H7 (cell line): Measurements from ENCODE around the gene ANKLE2. TPM values are rescaled to one million over a fixed set of nuclear protein-coding genes. Genes with fewer than 3 reads are reported as not detected.
A peak's percentile ranks its signal among the peaks of the same experiment; 100 is the strongest.

Experiments
- DNase-seq: peaks from one replicate; pipeline ENCODE4 v3.0.0; 2012
- H3K27me3 ChIP-seq: 2 replicates; pipeline ENCODE4 v1.6.0; 2011; ENCODE audit warnings: mild to moderate bottlenecking, low read length; ENCODE audit not compliant: control insufficient read depth, insufficient read depth
- H3K36me3 ChIP-seq: replicated peaks from 2 replicates; pipeline ENCODE4 v1.5.1; 2011; ENCODE audit warnings: low read length; ENCODE audit not compliant: control insufficient read depth, insufficient read depth
- H3K4me3 ChIP-seq: 2 replicates; pipeline ENCODE4 v1.5.1; 2011; ENCODE audit warnings: low read depth, mild to moderate bottlenecking, control low read depth, low read length, moderate library complexity; ENCODE audit not compliant: insufficient read depth
- total RNA-seq: library from RNA; depleted of rRNA; stranded (reverse); fragments of >200 nt; shearing (Covaris generic); gene quantifications from 2 replicates; pipeline ENCODE4 v1.2.3, GENCODE V29; 2014

The ANKLE2 gene
- total RNA-seq, 1 experiment from 2014 or later, result 41.5 TPM

DNA sequence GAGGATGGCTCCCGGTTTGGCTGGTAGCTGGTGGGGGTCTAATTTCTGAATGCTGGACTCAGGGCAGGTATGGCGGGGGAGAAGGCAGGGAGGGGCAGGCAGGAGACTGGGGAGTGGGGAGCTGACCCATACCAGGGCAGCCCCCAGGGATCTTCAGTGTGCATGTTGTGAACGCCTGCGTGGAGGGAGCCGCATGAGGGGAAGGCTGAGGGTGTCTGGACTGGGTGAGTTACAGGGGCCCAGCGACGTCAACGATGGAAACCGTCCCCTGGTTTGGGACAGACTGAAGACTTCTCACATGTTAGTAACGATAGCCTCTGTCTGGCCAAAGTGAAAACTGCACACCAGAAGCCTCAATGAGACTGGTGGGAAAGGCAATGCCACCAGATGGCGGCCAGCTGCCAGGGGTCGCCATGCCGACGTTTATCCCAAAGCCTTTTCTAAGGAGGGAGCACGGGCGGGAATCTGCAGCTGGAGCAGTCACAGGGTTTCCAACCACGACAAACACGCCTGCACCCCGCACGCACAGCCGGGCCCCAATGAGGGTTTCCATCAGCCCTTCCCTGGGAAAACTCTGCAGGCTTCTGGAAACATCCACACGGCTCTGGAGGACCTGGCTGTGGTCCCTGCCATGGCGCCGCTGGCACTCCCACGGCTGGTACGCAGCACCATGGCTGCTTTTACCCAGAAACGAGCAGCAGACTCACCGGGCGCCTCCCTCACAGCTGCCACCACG lies 37.0 kb downstream of the ANKLE2 start:
- H3K36me3 ChIP-seq, result peaks cover 36% of the 10 kb centered on the region
- no peaks in the 10 kb centered on the region for H3K27me3 ChIP-seq

DNA sequence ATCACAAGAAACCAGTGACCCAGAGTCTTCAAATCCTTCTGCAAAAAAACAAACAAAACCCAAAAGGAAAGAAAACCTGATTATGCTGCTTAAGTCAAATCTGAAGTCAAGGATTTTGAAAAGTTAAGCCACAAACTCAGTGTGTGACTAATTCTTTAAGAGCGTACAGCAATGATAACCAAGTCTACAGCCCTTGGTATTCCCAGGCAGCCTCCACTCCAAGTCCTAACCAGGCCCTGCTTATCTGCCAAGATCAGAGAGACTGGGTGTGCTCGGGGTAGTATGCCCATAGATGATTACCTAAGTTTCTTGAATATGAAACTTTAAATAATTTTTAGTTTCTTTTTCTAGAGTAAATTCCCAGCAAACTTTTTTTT lies 37.9 kb downstream of the ANKLE2 start:
- no peak for DNase-seq
- H3K27me3 ChIP-seq, result no peaks in the 10 kb centered on the region
- peaks cover 40% of the 10 kb centered on the region for H3K36me3 ChIP-seq
- H3K4me3 ChIP-seq, result no peak overlapping the region

More for the DNA sequence above, 37.0 kb downstream of the ANKLE2 start:
- peak; percentile 62 for DNase-seq
- H3K4me3 ChIP-seq, result no peak overlapping the region

DNA sequence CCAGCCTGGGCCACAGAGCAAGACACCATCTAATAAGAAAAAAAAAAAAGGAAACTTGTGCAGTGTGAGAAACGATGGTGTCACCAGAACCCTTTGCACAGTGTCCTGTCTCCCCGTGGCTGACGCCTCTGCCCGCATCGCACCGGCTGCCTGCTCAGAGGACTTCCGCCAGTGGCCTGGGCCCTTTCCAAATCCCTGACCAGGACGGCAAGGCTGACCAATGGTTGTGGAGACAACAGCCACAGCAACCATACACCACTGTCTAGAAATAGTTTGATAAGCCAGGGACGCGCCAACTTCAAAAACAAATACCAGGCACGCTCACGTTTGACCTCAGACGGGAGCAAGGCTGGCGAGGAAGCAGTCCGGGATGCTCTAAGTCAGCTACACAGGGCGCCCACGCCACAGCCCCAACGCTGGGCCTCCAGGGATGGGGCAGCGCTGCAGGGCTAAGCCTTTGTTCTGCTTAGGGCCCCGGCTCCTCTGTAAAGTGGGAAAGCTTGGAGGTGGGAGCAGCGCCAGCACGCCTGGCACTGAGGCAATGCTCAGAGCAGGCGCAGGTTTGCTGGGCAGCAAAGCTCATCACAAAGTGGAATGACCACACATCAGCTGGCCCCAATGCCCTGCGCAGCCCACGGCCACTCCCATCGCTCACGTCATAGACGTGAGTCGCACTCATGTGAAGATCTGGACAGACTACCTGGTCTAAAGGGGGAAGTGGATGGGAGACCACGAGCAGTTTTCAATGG lies 38.4 kb downstream of the ANKLE2 start:
- Histone ChIP-seq H3K27me3 (no peaks in the 10 kb centered on the region), H3K4me3 (no peak overlapping the region), H3K36me3 (peaks cover 36% of the 10 kb centered on the region)
- peak; percentile 52 for DNase-seq

DNA sequence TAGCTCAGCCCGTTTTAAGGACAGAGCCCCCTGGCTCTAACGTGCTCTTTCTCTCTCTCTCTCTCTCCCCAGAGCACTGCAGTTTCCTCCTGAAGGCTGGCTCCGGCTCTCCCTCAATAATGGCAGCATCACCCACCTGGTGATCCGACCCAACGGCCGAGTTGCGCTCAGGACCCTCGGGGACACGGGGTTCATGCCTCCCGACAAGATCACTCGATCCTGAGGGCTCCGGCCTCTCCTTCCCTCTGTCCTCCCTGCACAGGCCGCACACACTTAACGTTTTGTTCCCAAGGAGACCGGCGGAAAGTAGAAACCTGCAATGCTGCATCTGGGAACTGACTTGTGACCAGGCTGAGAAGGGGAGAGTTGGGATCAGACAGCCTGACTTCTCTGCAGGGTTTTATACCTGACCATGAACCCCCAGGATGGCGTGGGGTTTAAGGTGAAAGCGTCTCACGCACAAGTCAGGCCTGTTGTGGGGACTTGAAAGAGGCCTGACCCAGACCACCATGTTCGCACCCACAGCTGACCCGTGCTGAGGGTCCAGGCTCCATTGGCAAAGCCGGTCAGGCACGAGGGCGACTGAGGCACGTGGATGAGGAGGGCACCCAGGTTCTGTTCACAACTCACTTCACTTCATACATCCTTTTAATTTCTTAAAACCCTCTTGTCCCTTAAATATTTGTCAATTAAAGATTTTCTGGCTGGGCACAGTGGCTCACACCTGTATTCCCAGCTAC lies 40.9 kb downstream of the ANKLE2 start:
- Histone ChIP-seq H3K27me3 (no peaks in the 10 kb centered on the region), H3K4me3 (no peak overlapping the region), H3K36me3 (peaks cover 24% of the 10 kb centered on the region)
- peak; percentile 29 for DNase-seq

DNA sequence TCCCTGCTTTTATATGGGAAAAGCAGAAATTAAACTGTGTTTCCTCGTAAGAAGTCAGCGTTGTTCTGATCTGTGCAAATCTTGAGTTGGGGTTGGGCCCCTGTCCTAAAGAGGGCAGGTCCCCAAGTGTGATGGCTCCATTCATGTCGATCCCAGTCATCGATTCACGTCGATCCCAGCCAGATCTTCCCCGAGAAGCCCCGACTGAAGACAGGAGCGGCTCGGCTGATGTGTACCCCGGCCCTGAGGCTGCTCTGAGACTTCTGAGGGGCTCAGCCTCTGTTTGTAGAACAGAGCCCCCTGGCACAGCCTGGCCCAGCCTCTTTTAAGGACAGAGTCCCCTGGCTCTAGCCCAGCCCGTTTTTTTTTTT lies 41.7 kb downstream of the ANKLE2 start:
- Histone ChIP-seq H3K4me3 (no peak overlapping the region), H3K36me3 (peaks cover 25% of the 10 kb centered on the region), H3K27me3 (no peaks in the 10 kb centered on the region)
- DNase-seq, result peak; percentile 57

DNA sequence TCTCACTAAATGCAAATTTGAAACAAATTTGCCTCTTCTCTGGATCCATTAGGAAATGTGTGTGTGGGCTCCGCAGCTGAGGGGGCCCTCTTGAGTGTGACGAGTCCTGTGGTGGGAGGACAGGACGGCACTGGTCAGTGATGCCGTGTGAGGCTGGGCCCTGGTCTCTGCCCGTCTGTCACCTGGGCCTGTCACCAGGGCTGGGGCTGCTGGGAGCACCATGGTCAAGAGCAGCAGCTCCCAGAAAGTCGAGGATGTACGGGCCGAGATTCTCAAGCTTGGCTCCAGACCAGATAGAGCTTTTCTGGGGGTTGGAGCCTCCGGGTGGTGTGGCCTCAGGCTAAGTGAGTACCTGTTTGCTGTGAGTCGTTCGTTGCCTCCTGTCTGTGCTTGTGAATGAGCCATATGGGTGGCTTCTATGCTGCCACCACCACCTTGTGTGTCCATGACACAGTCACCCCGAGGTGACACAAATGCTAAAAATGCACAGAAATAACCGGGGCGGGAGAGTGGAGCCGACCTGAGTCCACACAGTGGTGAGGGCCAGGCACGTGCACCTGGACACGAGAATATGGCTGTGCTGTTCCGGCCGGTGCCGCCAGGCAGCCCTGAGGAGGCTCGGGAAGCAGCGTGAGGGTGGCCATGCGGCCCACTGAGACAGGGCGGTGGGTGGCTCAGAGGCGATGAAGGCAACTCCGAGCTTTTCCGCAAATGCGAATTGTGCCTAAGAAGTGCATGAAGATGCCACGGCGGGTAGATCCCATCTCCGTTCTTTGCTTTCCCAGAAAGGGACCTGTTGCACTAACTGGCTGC lies 42.3 kb downstream of the ANKLE2 start:
- H3K27me3 ChIP-seq, result no peaks in the 10 kb centered on the region
- DNase-seq, result peak; percentile 54
- H3K36me3 ChIP-seq, result peaks cover 23% of the 10 kb centered on the region
- H3K4me3 ChIP-seq, result no peak overlapping the region

DNA sequence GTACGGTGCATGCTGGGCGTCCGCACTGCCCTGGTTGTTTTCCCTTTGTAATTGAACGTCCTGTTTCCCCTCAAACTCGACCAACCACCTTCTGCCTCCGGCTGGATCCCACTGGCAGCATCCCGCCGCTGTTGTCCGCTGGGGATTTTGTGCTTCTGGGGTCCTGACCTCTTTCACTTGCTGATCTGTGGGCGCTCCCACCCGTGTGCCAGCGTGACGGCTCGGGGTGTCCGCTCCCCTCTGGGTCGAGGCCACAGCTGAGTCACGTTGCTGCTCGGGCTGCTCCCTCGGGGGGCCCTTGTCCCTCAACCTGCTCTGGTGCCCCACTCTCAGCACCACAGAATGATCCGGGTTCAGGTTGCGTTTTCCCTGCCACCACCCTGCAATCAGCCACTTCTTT lies 43.0 kb downstream of the ANKLE2 start:
- peak; percentile 64 for DNase-seq
- Histone ChIP-seq H3K27me3 (no peaks in the 10 kb centered on the region), H3K4me3 (no peak overlapping the region), H3K36me3 (peaks cover 19% of the 10 kb centered on the region)

DNA sequence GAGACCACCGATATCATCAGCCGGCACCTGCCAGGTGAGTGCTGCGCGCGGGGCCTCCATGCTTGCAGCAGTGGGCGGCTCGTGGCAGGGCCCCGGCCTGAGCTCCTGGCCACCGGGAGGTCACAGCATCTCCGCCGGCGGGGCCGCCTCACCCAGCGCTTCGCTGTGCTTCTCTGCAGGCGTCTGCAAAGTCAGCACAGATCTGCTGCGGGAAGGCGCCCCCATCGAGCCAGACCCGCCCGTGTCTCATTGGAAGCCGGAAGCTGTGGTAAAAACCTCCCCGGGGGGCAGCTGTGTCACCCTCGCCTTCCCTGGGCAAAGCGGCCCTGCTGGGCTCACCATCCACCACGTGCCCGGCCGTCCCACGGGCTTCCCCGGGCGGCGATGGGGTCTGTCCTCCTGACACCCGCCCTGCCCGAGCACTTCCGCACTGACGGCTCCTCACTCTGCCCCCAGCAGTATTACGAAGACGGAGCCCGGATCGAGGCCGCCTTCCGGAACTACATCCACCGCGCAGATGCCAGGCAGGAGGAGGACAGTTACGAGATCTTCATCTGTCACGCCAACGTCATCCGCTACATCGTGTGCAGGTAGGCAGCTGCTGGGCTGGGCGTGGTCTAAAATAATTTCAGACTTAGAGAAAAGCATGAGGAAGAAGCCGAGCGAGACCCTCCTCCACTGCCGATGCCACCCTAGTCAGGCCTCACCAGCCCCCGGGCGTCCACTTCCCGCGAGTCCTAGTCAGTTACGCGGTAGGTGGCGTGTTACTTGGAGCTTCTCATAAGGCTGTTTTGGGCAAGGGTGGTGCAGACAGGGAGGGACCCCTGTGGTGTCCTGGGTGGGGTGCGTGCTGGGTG lies 43.9 kb downstream of the ANKLE2 start:
- Histone ChIP-seq H3K4me3 (no peak overlapping the region), H3K27me3 (no peaks in the 10 kb centered on the region), H3K36me3 (peaks cover 16% of the 10 kb centered on the region)
- DNase-seq, result peak; percentile 68

DNA sequence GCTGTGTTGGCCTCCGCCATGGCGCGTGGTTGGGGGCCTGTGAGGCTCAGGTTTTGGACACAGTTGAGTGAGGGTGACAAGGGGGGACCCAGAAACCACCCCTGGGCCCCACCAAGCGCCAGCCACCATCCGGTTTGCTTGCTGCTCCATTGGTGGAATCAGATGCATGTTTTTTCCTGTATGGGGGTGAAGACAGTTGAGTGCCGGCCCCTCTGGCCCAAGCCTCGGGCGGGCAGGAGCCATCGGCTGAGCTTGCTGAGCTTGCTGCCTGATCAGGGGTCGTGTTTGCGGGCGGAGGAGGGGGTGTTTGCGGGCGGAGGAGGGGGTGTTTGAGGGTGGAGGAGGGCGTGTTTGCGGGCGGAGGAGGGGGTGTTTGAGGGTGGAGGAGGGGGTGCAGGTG lies 44.6 kb downstream of the ANKLE2 start:
- Histone ChIP-seq H3K4me3 (no peak overlapping the region), H3K36me3 (peaks cover 16% of the 10 kb centered on the region), H3K27me3 (no peaks in the 10 kb centered on the region)
- DNase-seq, result peak; percentile 58

DNA sequence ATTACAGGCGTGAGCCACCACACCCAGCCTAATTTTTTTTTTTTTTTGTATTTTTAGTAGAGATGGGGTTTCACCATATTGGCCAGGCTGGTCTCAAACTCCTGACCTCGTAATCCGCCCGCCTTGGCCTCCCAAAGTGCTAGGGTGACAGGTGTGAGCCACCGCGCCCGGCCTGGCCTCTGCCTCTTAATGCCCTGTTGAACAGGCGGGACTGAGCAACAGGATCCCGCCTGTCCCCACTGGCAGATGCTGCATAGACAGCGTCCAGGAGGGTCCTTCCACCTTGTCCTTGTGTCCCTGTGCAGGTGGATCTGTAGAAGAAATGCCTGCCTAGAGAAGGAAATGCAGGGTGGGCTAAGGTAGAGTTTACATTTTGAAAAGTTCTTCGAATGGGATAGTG lies 45.3 kb downstream of the ANKLE2 start:
- DNase-seq, result no peak
- Histone ChIP-seq H3K27me3 (no peaks in the 10 kb centered on the region), H3K4me3 (no peak overlapping the region), H3K36me3 (peaks cover 16% of the 10 kb centered on the region)

DNA sequence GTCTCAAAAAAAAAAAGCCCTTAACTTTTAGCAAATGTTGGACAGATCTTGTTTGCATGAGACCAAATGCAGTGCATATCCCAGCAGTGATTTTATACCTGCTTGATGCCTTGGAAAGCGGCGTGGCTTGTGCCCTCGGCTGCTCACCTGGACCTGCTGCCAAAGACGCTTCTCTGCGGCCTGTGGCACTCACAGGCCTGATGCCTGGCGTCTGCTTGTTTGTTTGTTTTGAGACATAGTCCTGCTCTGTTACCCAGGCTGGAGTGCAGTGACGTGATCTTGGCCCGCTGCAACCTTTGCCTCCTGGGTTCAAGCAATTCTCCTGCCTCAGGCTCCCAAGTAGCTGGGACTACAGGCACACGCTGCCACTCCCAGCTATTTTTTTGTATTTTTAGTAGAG lies 45.8 kb downstream of the ANKLE2 start:
- no peak for DNase-seq
- peaks cover 12% of the 10 kb centered on the region for H3K36me3 ChIP-seq

DNA sequence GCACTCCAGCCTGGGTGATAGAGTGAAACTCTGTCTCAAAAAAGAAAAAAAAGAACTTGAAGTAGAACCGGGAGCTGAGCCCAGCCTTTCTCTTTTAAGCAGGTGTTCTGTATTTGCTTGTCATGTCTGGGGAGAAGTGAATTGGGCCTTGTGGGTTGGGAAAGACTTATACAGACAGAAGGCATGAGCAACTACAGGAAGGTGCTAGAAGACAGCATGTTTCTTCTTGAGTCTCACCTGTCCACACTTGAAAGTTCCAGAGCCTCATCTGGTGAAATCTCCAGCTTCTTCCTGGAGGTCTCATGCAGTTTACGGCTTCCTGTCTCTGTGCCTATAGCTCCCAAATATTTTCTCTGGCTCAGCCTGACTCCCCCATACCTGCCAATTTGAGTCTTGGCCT lies 48.5 kb downstream of the ANKLE2 start:
- Histone ChIP-seq H3K27me3 (no peaks in the 10 kb centered on the region), H3K36me3 (peaks cover 4% of the 10 kb centered on the region), H3K4me3 (no peak overlapping the region)
- no peak for DNase-seq

More for the DNA sequence above, 45.8 kb downstream of the ANKLE2 start:
- H3K27me3 ChIP-seq, result no peaks in the 10 kb centered on the region
- H3K4me3 ChIP-seq, result no peak overlapping the region

DNA sequence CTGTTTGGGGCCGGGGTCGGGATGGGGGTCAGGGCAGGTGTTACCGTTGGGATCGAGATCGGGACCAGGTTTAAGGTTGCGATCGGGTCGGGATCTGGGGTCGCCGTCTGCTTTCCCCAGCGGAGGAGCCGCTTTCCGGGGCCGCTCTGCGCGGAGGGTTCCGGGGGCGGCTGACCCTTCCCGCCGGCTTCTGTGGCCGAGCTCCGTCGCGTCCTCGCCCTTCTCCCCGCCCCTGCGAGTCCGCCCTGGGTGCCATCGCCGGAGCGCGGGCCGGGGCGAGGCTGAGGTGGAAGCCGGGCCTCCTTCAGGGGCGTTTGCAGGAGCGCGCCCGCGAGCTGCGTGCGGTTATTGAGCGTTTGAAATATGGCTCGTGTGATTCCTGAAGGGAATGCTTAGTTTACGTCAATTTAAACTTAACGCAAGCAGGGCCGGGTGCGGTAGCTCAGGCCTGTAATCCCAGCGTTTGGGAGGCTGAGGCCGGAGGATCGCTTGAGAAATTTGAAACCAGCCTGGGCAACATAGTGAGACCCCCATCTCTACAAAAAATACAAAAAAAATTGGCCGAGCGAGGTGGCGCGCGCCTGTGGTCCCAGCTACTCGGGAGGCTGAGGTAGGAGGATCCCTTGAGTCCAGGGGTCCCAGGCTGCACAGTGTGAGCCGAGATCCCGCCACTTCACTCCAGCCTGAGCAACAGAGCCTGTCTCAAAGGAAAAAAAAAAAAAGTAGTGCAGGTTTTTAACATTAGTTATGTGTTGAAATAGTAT lies 50.4 kb downstream of the ANKLE2 start:
- no peaks in the 10 kb centered on the region for H3K27me3 ChIP-seq
- peaks cover 3% of the 10 kb centered on the region for H3K36me3 ChIP-seq
- DNase-seq, result peak; percentile 89
- peak overlapping the region; percentile 86 for H3K4me3 ChIP-seq
